GM23338 (cell line): Measurements from ENCODE around the gene HCRTR1. TPM values are rescaled to one million over a fixed set of nuclear protein-coding genes. Genes with fewer than 3 reads are reported as not detected.

ENCODE experiments used
- ATAC-seq: fragments of 200-7000 bp; cut with Tn5 transposase; 3 replicates; pipeline ENCODE4 v1.9.1; 2020
- DNase-seq: peaks from one replicate; pipeline ENCODE4 v3.0.0-alpha.2; 2015; ENCODE audit warnings: low spot score
- H2AFZ ChIP-seq: fragments of 200-600 bp; sonication (generic); 2 replicates; pipeline ENCODE4 v1.8.0; 2016; ENCODE audit warnings: antibody characterized with exemption, mild to moderate bottlenecking, moderate library complexity
- H3F3A ChIP-seq: fragments of 200-600 bp; sonication (generic); replicated peaks from 2 replicates; pipeline ENCODE4 v1.8.0; 2017; ENCODE audit warnings: antibody characterized with exemption, mixed run types, low read depth
- H3K27ac ChIP-seq: fragments of 200-600 bp; sonication (generic); 2 replicates; pipeline ENCODE4 v1.6.1; 2016; ENCODE audit warnings: low read depth
- H3K27me3 ChIP-seq: fragments of 200-600 bp; sonication (generic); 2 replicates; pipeline ENCODE4 v1.8.0; 2016; ENCODE audit warnings: mild to moderate bottlenecking, mixed run types, moderate library complexity; ENCODE audit not compliant: insufficient read depth
- H3K36me3 ChIP-seq: fragments of 200-600 bp; sonication (generic); 2 replicates; pipeline ENCODE4 v1.8.0; 2016; ENCODE audit warnings: mild to moderate bottlenecking; ENCODE audit not compliant: insufficient read depth
- H3K4me1 ChIP-seq: fragments of 200-600 bp; sonication (generic); 2 replicates; pipeline ENCODE4 v1.8.0; 2016; ENCODE audit warnings: mild to moderate bottlenecking, moderate library complexity; ENCODE audit not compliant: insufficient read depth
- H3K4me2 ChIP-seq: fragments of 200-600 bp; sonication (generic); 2 replicates; pipeline ENCODE4 v1.7.1; 2017; ENCODE audit warnings: mixed run types
- H3K4me3 ChIP-seq: fragments of 200-600 bp; sonication (generic); 2 replicates; pipeline ENCODE4 v1.6.1; 2016; ENCODE audit warnings: mixed run types
- H3K79me2 ChIP-seq: fragments of 200-600 bp; sonication (generic); replicated peaks from 2 replicates; pipeline ENCODE4 v1.8.0; 2017; ENCODE audit warnings: mild to moderate bottlenecking; ENCODE audit not compliant: insufficient read depth
- H3K9me2 ChIP-seq: fragments of 200-600 bp; sonication (generic); 2 replicates; pipeline ENCODE4 v1.8.0; 2017; ENCODE audit not compliant: insufficient read depth
- H4K20me1 ChIP-seq: fragments of 200-600 bp; sonication (generic); replicated peaks from 2 replicates; pipeline ENCODE4 v1.8.0; 2017; ENCODE audit warnings: mild to moderate bottlenecking; ENCODE audit not compliant: insufficient read depth
- H3K27ac Mint-ChIP-seq: 2 replicates; pipeline ENCODE4 v1.8.0; 2020; ENCODE audit warnings: inconsistent platforms, mild to moderate bottlenecking, moderate library complexity, mixed read lengths
- H3K27me3 Mint-ChIP-seq: 3 replicates; pipeline ENCODE4 v1.8.0; 2022; ENCODE audit warnings: low read depth, mild to moderate bottlenecking, moderate library complexity, mixed read lengths, inconsistent platforms; ENCODE audit not compliant: insufficient read depth, poor library complexity
- H3K36me3 Mint-ChIP-seq: 3 replicates; pipeline ENCODE4 v1.8.0; 2021; ENCODE audit warnings: low read depth, mild to moderate bottlenecking, inconsistent platforms, moderate library complexity, mixed read lengths
- H3K4me1 Mint-ChIP-seq: 3 replicates; pipeline ENCODE4 v1.8.0; 2020; ENCODE audit warnings: mild to moderate bottlenecking, inconsistent platforms, mixed read lengths
- H3K4me3 Mint-ChIP-seq: 3 replicates; pipeline ENCODE4 v1.8.0; 2021; ENCODE audit warnings: moderate library complexity, mild to moderate bottlenecking, inconsistent platforms, mixed read lengths
- H3K9me3 Mint-ChIP-seq: 3 replicates; pipeline ENCODE4 v1.8.0; 2020; ENCODE audit warnings: moderate library complexity, mild to moderate bottlenecking, inconsistent platforms, mixed read lengths
- CREB1 ChIP-seq: fragments of 250-450 bp; sonication (Bioruptor Pico); IDR thresholded peaks from 2 replicates; pipeline ENCODE4 v1.5.0; 2020; ENCODE audit warnings: low read depth, mild to moderate bottlenecking, moderate library complexity
- CTCF ChIP-seq, 2 experiments: fragments of 200-600 bp in 1 of 2; sonication (generic) in 1 of 2; conservative IDR thresholded peaks; 2 replicates each; pipeline versions ENCODE4 v1.5.1 to v1.6.1; 2016 to 2017; ENCODE audit warnings: antibody characterized with exemption in 2 of 2, low read depth in 2 of 2, mild to moderate bottlenecking in 2 of 2, moderate library complexity in 1 of 2
- ETS1 ChIP-seq: IDR thresholded peaks from 2 replicates; pipeline ENCODE4 v1.6.1; 2016; ENCODE audit warnings: antibody characterized with exemption
- EZH2 ChIP-seq: fragments of 200-600 bp; sonication (generic); IDR thresholded peaks from one replicate; pipeline ENCODE4 v1.8.0; 2017; ENCODE audit warnings: antibody characterized with exemption, mild to moderate bottlenecking, low read depth; ENCODE audit not compliant: unreplicated experiment
- EZH2phosphoT487 ChIP-seq: fragments of 200-600 bp; sonication (generic); IDR thresholded peaks from one replicate; pipeline ENCODE4 v1.8.1; 2018; ENCODE audit warnings: antibody characterized with exemption; ENCODE audit not compliant: unreplicated experiment
- JUNB ChIP-seq: IDR thresholded peaks from one replicate; pipeline ENCODE4 v1.6.1; 2016; ENCODE audit warnings: antibody characterized with exemption; ENCODE audit not compliant: unreplicated experiment
- NANOG ChIP-seq: IDR thresholded peaks from 2 replicates; pipeline ENCODE4 v1.6.1; 2016; ENCODE audit warnings: antibody characterized with exemption, borderline replicate concordance
- POLR2AphosphoS5 ChIP-seq: IDR thresholded peaks from 2 replicates; pipeline ENCODE4 v1.6.1; 2016; ENCODE audit warnings: antibody characterized with exemption, low read depth
- REST ChIP-seq: IDR thresholded peaks from one replicate; pipeline ENCODE4 v1.6.1; 2018; ENCODE audit warnings: antibody characterized with exemption; ENCODE audit not compliant: unreplicated experiment
- STAT1 ChIP-seq: IDR thresholded peaks from one replicate; pipeline ENCODE4 v1.6.1; 2016; ENCODE audit warnings: antibody characterized with exemption; ENCODE audit not compliant: unreplicated experiment
- ZNF114 ChIP-seq: fragments of 250-450 bp; sonication (Bioruptor Pico); IDR thresholded peaks from 2 replicates; pipeline ENCODE4 v1.5.0; 2020; ENCODE audit warnings: mild to moderate bottlenecking, moderate library complexity
- ZNF331 ChIP-seq: fragments of 250-450 bp; sonication (Bioruptor Pico); IDR thresholded peaks from 2 replicates; pipeline ENCODE4 v1.5.0; 2020; ENCODE audit warnings: low read depth, mild to moderate bottlenecking, moderate library complexity
- ZNF462 ChIP-seq: fragments of 250-450 bp; sonication (Bioruptor Pico); IDR thresholded peaks from 2 replicates; pipeline ENCODE4 v1.5.0; 2020; ENCODE audit warnings: mild to moderate bottlenecking, moderate library complexity
- polyA plus RNA-seq: library from polyadenylated mRNA; unstranded; fragments of >200 nt; fragmentation: Nextera tagmentation; extraction: Ambion mirVana; gene quantifications from 2 replicates; pipeline ENCODE4 v1.2.1, GENCODE V29; 2016
- total RNA-seq: library from RNA; depleted of rRNA; stranded (reverse); fragments of >200 nt; shearing (Covaris generic); gene quantifications from 2 replicates; pipeline ENCODE4 v1.2.3, GENCODE V29; 2014

Gene HCRTR1
- total and polyA plus RNA-seq, 2 experiments from 2014 or later = 0.15 to 1.0 TPM

- ATAC-seq = no peak
- H4K20me1 ChIP-seq = no peaks in the 10 kb centered on the region
- H3K27ac ChIP-seq = peak overlapping the region; percentile 56; the same call in 1 of the 2 replicates
- no peaks in the 10 kb centered on the region for H3K27me3 ChIP-seq
- DNase-seq = no peak
- H3K36me3 Mint-ChIP-seq = no peaks in the 10 kb centered on the region
- peaks cover 11% of the 10 kb centered on the region for H3K4me1 ChIP-seq
- TF ChIP-seq STAT1 = no peak
- no peak for TF ChIP-seq NANOG
- no peak for TF ChIP-seq ZNF114 (CRISPR knock-in tag)
- no peak for TF ChIP-seq EZH2
- no peak for TF ChIP-seq CREB1 (CRISPR knock-in tag)
- no peak for TF ChIP-seq ZNF331
- TF ChIP-seq EZH2phosphoT487 = no peak
- no peak for TF ChIP-seq POLR2AphosphoS5
- no peak for TF ChIP-seq ETS1
- TF ChIP-seq ZNF462 (CRISPR knock-in tag) = no peak
- TF ChIP-seq JUNB = no peak
- TF ChIP-seq CTCF (conservative IDR thresholded peaks at IDR 0.05; ENCODE audit: low read depth in 2 of 2) = no peak
- no peak for TF ChIP-seq REST
- no peak overlapping the region; the same call in 1 of the 2 replicates for H3K4me2 ChIP-seq
- no peaks in the 10 kb centered on the region for H3K36me3 ChIP-seq
- no peak overlapping the region for H3K4me3 ChIP-seq
- H3K4me1 Mint-ChIP-seq = peaks cover 35% of the 10 kb centered on the region
- H3K27me3 Mint-ChIP-seq = peaks cover 12% of the 10 kb centered on the region
- 0 out of 2 replicates have a peak overlapping the region, but pooled peaks have one; percentile 9 for H3K27ac Mint-ChIP-seq
- no peaks in the 10 kb centered on the region for H3K79me2 ChIP-seq
- no peaks in the 10 kb centered on the region for H3K9me2 ChIP-seq
- peak overlapping the region; percentile 89; the same call in 1 of the 2 replicates for H2AFZ ChIP-seq
- H3F3A ChIP-seq = no peaks in the 10 kb centered on the region
- peak overlapping the region; percentile 51; the same call in 1 of the 3 replicates for H3K4me3 Mint-ChIP-seq
- H3K9me3 Mint-ChIP-seq = no peaks in the 10 kb centered on the region
Observed at GRCh38 chr1:31670593-31670964, 53.1 kb downstream of the HCRTR1 start.
